ENCODE measurements around the gene GGCX. TPM values are rescaled to one million over a fixed set of nuclear protein-coding genes. Genes with fewer than 3 reads are reported as not detected.

Gene GGCX
- total RNA-seq, 1 donor from 2014 or later: 30.8 TPM

GRCh38 chr2:85542777-85543176 is 18.5 kb downstream of the GGCX start:
- no peak for DNase-seq (ENCODE audit: extremely low read depth, low read depth, low spot score)

- DNase-seq (ENCODE audit: extremely low read depth, low read depth, low spot score): no peak
Measured at GRCh38 chr2:85541753-85542457, 19.4 kb downstream of the GGCX start.

GRCh38 chr2:85541262-85541661 is 20.0 kb downstream of the GGCX start:
- no peak for DNase-seq (ENCODE audit: extremely low read depth, low read depth, low spot score)

- no peak for DNase-seq (ENCODE audit: extremely low read depth, low read depth, low spot score)
Measured at GRCh38 chr2:85540133-85540648, 21.1 kb downstream of the GGCX start.

GRCh38 chr2:85539361-85540132 is 21.7 kb downstream of the GGCX start:
- no peak for DNase-seq (ENCODE audit: extremely low read depth, low read depth, low spot score)

- DNase-seq (ENCODE audit: extremely low read depth, low read depth, low spot score): no peak
Measured at GRCh38 chr2:85538507-85539360, 22.6 kb downstream of the GGCX start, which contains the start of gene MAT2A. MAT2A (plus strand) TSS chr2:85539168; CDS start chr2:85539288, 120 bp downstream.

- DNase-seq (ENCODE audit: extremely low read depth, low read depth, low spot score): no peak
Measured at GRCh38 chr2:85537600-85538506, 23.4 kb downstream of the GGCX start.

- no peak for DNase-seq (ENCODE audit: extremely low read depth, low read depth, low spot score)
Measured at GRCh38 chr2:85536479-85536878, 24.8 kb downstream of the GGCX start.

- DNase-seq (ENCODE audit: extremely low read depth, low read depth, low spot score): no peak
Measured at GRCh38 chr2:85534881-85535280, 26.4 kb downstream of the GGCX start.

- DNase-seq (ENCODE audit: extremely low read depth, low read depth, low spot score): no peak
Measured at GRCh38 chr2:85534099-85534498, 27.2 kb downstream of the GGCX start.

- DNase-seq (ENCODE audit: extremely low read depth, low read depth, low spot score): no peak
Measured at GRCh38 chr2:85531589-85531988, 29.7 kb downstream of the GGCX start.

GRCh38 chr2:85529809-85530208 is 31.5 kb downstream of the GGCX start:
- DNase-seq (ENCODE audit: extremely low read depth, low read depth, low spot score): no peak

- DNase-seq (ENCODE audit: extremely low read depth, low read depth, low spot score): no peak
Measured at GRCh38 chr2:85528355-85528754, 32.9 kb downstream of the GGCX start.

- DNase-seq (ENCODE audit: extremely low read depth, low read depth, low spot score): no peak
Measured at GRCh38 chr2:85527787-85528186, 33.5 kb downstream of the GGCX start.

GRCh38 chr2:85525567-85525966 is 35.7 kb downstream of the GGCX start:
- DNase-seq (ENCODE audit: extremely low read depth, low read depth, low spot score): no peak

GRCh38 chr2:85525029-85525428 is 36.3 kb downstream of the GGCX start:
- DNase-seq (ENCODE audit: extremely low read depth, low read depth, low spot score): no peak

GRCh38 chr2:85524336-85524908 is 36.9 kb downstream of the GGCX start:
- DNase-seq (ENCODE audit: extremely low read depth, low read depth, low spot score): no peak

- no peak for DNase-seq (ENCODE audit: extremely low read depth, low read depth, low spot score)
Measured at GRCh38 chr2:85523903-85524335, 37.4 kb downstream of the GGCX start.

GRCh38 chr2:85523062-85523902 is 38.0 kb downstream of the GGCX start:
- no peak for DNase-seq (ENCODE audit: extremely low read depth, low read depth, low spot score)

Measured in glomerular endothelial cell (primary cell).